Measurements from ENCODE around the gene PAPSS2.
"Not testable (repeated sequence)": the region's sequence is repeated elsewhere in the genome, so short reads cannot be mapped to it uniquely, and the experiment has no call there.

The PAPSS2 gene

GRCh38 chr10:87643920-87644319, 15.8 kb upstream of the PAPSS2 start:
- no peaks in the 10 kb centered on the region for H3K27me3 ChIP-seq (ENCODE audit: insufficient read depth, poor library complexity, severe bottlenecking)
- no peak overlapping the region for H3K4me3 ChIP-seq (replicated peaks; ENCODE audit: insufficient read depth, low read length)
- TF ChIP-seq REST (IDR thresholded peaks at IDR 0.05; ENCODE audit: insufficient replicate concordance, low read depth) (no peak), CTCF (IDR thresholded peaks at IDR 0.05; ENCODE audit: insufficient read depth, low read length) (no peak), POLR2AphosphoS5 (IDR thresholded peaks at IDR 0.05; ENCODE audit: low read depth) (no peak), SPI1 (IDR thresholded peaks at IDR 0.05; ENCODE audit: borderline replicate concordance, low read depth) (no peak), GABPA (IDR thresholded peaks at IDR 0.05; ENCODE audit: low read depth) (no peak)
- H3K27ac ChIP-seq (replicated peaks), result no peak overlapping the region
- DNase-seq (ENCODE audit: low read depth in 1 of 2, low spot score in 1 of 2), result no peak

GRCh38 chr10:87644500-87644899, 15.2 kb upstream of the PAPSS2 start:
- H3K27ac ChIP-seq (replicated peaks); H3K27me3 ChIP-seq (ENCODE audit: insufficient read depth, poor library complexity, severe bottlenecking); DNase-seq (ENCODE audit: low read depth in 1 of 2, low spot score in 1 of 2); H3K4me3 ChIP-seq (replicated peaks; ENCODE audit: insufficient read depth, low read length): not testable (repeated sequence)

GRCh38 chr10:87646192-87646909, 13.3 kb upstream of the PAPSS2 start:
- Histone ChIP-seq H3K27me3 (ENCODE audit: insufficient read depth, poor library complexity, severe bottlenecking) (no peaks in the 10 kb centered on the region), H3K4me3 (replicated peaks; ENCODE audit: insufficient read depth, low read length) (no peak overlapping the region), H3K27ac (replicated peaks) (no peak overlapping the region)
- TF ChIP-seq REST (IDR thresholded peaks at IDR 0.05; ENCODE audit: insufficient replicate concordance, low read depth) (no peak), CTCF (IDR thresholded peaks at IDR 0.05; ENCODE audit: insufficient read depth, low read length) (no peak), POLR2AphosphoS5 (IDR thresholded peaks at IDR 0.05; ENCODE audit: low read depth) (no peak), SPI1 (IDR thresholded peaks at IDR 0.05; ENCODE audit: borderline replicate concordance, low read depth) (no peak), GABPA (IDR thresholded peaks at IDR 0.05; ENCODE audit: low read depth) (no peak)
- DNase-seq (ENCODE audit: low read depth in 1 of 2, low spot score in 1 of 2), result no peak

GRCh38 chr10:87646935-87647334, 12.7 kb upstream of the PAPSS2 start:
- H3K27ac ChIP-seq (replicated peaks), result no peak overlapping the region
- no peak for DNase-seq (ENCODE audit: low read depth in 1 of 2, low spot score in 1 of 2)
- H3K4me3 ChIP-seq (replicated peaks; ENCODE audit: insufficient read depth, low read length), result no peak overlapping the region
- TF ChIP-seq REST (IDR thresholded peaks at IDR 0.05; ENCODE audit: insufficient replicate concordance, low read depth), result no peak
- TF ChIP-seq CTCF (IDR thresholded peaks at IDR 0.05; ENCODE audit: insufficient read depth, low read length), result no peak
- no peak for TF ChIP-seq POLR2AphosphoS5 (IDR thresholded peaks at IDR 0.05; ENCODE audit: low read depth)
- no peak for TF ChIP-seq SPI1 (IDR thresholded peaks at IDR 0.05; ENCODE audit: borderline replicate concordance, low read depth)
- no peak for TF ChIP-seq GABPA (IDR thresholded peaks at IDR 0.05; ENCODE audit: low read depth)
- no peaks in the 10 kb centered on the region for H3K27me3 ChIP-seq (ENCODE audit: insufficient read depth, poor library complexity, severe bottlenecking)

Data from HL-60 (cell line).